GM08714 (cell line): ENCODE data around the gene MYZAP.

Experiments
- H3K4me3 ChIP-seq: fragments of 200-500 bp; sonication (Bioruptor generic); 2 replicates; pipeline ENCODE4 v1.5.1; 2014; ENCODE audit warnings: mild to moderate bottlenecking, low read length, inconsistent platforms
- ZNF274 ChIP-seq: IDR thresholded peaks from 2 replicates; pipeline ENCODE4 v1.6.1; 2012; ENCODE audit warnings: mild to moderate bottlenecking, low read depth, low read length

The MYZAP gene

GRCh38 chr15:57624730-57625129 is 33.0 kb downstream of the MYZAP start:
- no peak overlapping the region for H3K4me3 ChIP-seq

GRCh38 chr15:57625703-57626448 is 34.2 kb downstream of the MYZAP start:
- no peak overlapping the region for H3K4me3 ChIP-seq
- TF ChIP-seq ZNF274 = no peak

More at GRCh38 chr15:57624730-57625129, 33.0 kb downstream of the MYZAP start:
- no peak for TF ChIP-seq ZNF274

GRCh38 chr15:57626713-57627440 is 35.2 kb downstream of the MYZAP start:
- no peak overlapping the region for H3K4me3 ChIP-seq
- no peak for TF ChIP-seq ZNF274

- no peak overlapping the region for H3K4me3 ChIP-seq
- no peak for TF ChIP-seq ZNF274
Observed at GRCh38 chr15:57631386-57632110, 39.8 kb downstream of the MYZAP start.

GRCh38 chr15:57634290-57634689 is 42.6 kb downstream of the MYZAP start:
- no peak for TF ChIP-seq ZNF274
- no peak overlapping the region for H3K4me3 ChIP-seq

- no peak overlapping the region for H3K4me3 ChIP-seq
- no peak for TF ChIP-seq ZNF274
Observed at GRCh38 chr15:57635300-57635909, 43.7 kb downstream of the MYZAP start.

- H3K4me3 ChIP-seq = no peak overlapping the region
- TF ChIP-seq ZNF274 = no peak
Observed at GRCh38 chr15:57637846-57638245, 46.1 kb downstream of the MYZAP start.

- no peak for TF ChIP-seq ZNF274
- H3K4me3 ChIP-seq = no peak overlapping the region
Observed at GRCh38 chr15:57639306-57639705, 47.6 kb downstream of the MYZAP start.

- no peak overlapping the region for H3K4me3 ChIP-seq
- TF ChIP-seq ZNF274 = no peak
Observed at GRCh38 chr15:57640930-57641682, 49.4 kb downstream of the MYZAP start.

GRCh38 chr15:57643826-57644225 is 52.1 kb downstream of the MYZAP start:
- no peak overlapping the region for H3K4me3 ChIP-seq
- no peak for TF ChIP-seq ZNF274

GRCh38 chr15:57646087-57646486 is 54.4 kb downstream of the MYZAP start:
- H3K4me3 ChIP-seq = no peak overlapping the region

GRCh38 chr15:57647071-57647790 is 55.5 kb downstream of the MYZAP start:
- TF ChIP-seq ZNF274 = no peak
- H3K4me3 ChIP-seq = no peak overlapping the region

More at GRCh38 chr15:57646087-57646486, 54.4 kb downstream of the MYZAP start:
- TF ChIP-seq ZNF274 = no peak

GRCh38 chr15:57647791-57648130 is 56.1 kb downstream of the MYZAP start:
- TF ChIP-seq ZNF274 = no peak
- no peak overlapping the region for H3K4me3 ChIP-seq
